Endothelial cell of umbilical vein (primary cell): ENCODE data around the gene ELK3. TPM values are rescaled to one million over a fixed set of nuclear protein-coding genes. Genes with fewer than 3 reads are reported as not detected.
A peak's percentile ranks its signal among the peaks of the same experiment; 100 is the strongest.

Experiments
- BruUV-seq: library from RNA; stranded (reverse); fragments of 400-500 nt; replicated peaks from 2 replicates; lab custom pipeline; 2021; lab: Mats Ljungman, UMichigan
- CTCF ChIA-PET: fragments of 300-600, 350-600 bp; sonication (Branson Sonifier 250); formaldehyde crosslinking; loops from one replicate; lab custom pipeline; 2021; ENCODE audit warnings: antibody characterized with exemption, inconsistent platforms; lab: Charles Lee
- POLR2A ChIA-PET: fragments of 300-600, 350-600 bp; sonication (Branson Sonifier 250); formaldehyde crosslinking; loops from one replicate; lab custom pipeline; 2021; ENCODE audit warnings: antibody characterized with exemption, inconsistent platforms; lab: Charles Lee
- DNase-seq: peaks from one replicate; pipeline ENCODE4 v3.0.0-alpha.2; 2011; ENCODE audit warnings: low read depth, low spot score
- FAIRE-seq: peaks from 2 replicates; lab custom pipeline; 2011; peaks lifted over from hg19 to GRCh38; lab: Jason Lieb, UNC
- H2AFZ ChIP-seq: 2 replicates; pipeline ENCODE4 v1.6.0; 2012; ENCODE audit warnings: low read depth, low read length, control low read depth, inconsistent platforms
- H3K27ac ChIP-seq: 2 replicates; pipeline ENCODE4 v1.5.1; 2011; ENCODE audit warnings: low read depth, mild to moderate bottlenecking, control low read depth, low read length, moderate library complexity; ENCODE audit not compliant: insufficient read depth
- H3K27me3 ChIP-seq, 2 experiments: 2 replicates each; pipeline versions ENCODE4 v1.6.0 to v1.6.1; 2011; ENCODE audit warnings: low read length in 2 of 2, mixed read lengths in 1 of 2; ENCODE audit not compliant: control insufficient read depth in 2 of 2, insufficient read depth in 2 of 2
- H3K36me3 ChIP-seq, 2 experiments: 2 replicates in 1 of 2; 3 replicates in 1 of 2; pipeline ENCODE4 v1.5.1; 2011; ENCODE audit warnings: low read length in 2 of 2, mild to moderate bottlenecking in 1 of 2, moderate library complexity in 1 of 2; ENCODE audit not compliant: control insufficient read depth in 2 of 2, insufficient read depth in 2 of 2; ENCODE audit errors: extremely low read depth in 1 of 2
- H3K4me1 ChIP-seq: 3 replicates; pipeline ENCODE4 v1.5.1; 2011; ENCODE audit warnings: mild to moderate bottlenecking, low read length; ENCODE audit not compliant: control insufficient read depth, insufficient read depth; ENCODE audit errors: extremely low read depth
- H3K4me2 ChIP-seq: 2 replicates; pipeline ENCODE4 v1.6.1; 2011; ENCODE audit warnings: low read length, control low read depth, mixed read lengths; ENCODE audit not compliant: insufficient read depth
- H3K4me3 ChIP-seq, 3 experiments: fragments of 200-600 bp in 1 of 3; sonication (generic), shearing (Covaris generic) in 1 of 3; replicated peaks in 1 of 3; 2 replicates each; pipeline ENCODE4 v1.5.1; 2011 to 2016; ENCODE audit warnings: control low read depth in 3 of 3, low read length in 3 of 3, mild to moderate bottlenecking in 2 of 3, inconsistent platforms in 1 of 3, low read depth in 1 of 3, moderate library complexity in 1 of 3; ENCODE audit not compliant: insufficient read depth in 1 of 3
- H3K79me2 ChIP-seq: 2 replicates; pipeline ENCODE4 v1.6.0; 2012; ENCODE audit warnings: low read length, inconsistent platforms; ENCODE audit not compliant: control insufficient read depth, insufficient read depth
- H3K9ac ChIP-seq: replicated peaks from 2 replicates; pipeline ENCODE3; 2011; ENCODE audit warnings: low read length, control low read depth; ENCODE audit not compliant: insufficient read depth; ENCODE audit errors: extremely low read depth
- H3K9me1 ChIP-seq: replicated peaks from 3 replicates; pipeline ENCODE4 v1.6.0; 2011; ENCODE audit warnings: mild to moderate bottlenecking, low read length; ENCODE audit not compliant: control insufficient read depth, insufficient read depth; ENCODE audit errors: extremely low read depth
- H3K9me3 ChIP-seq: replicated peaks from 2 replicates; pipeline ENCODE4 v1.5.1; 2012; ENCODE audit warnings: low read length, inconsistent platforms; ENCODE audit not compliant: control insufficient read depth, insufficient read depth
- H4K20me1 ChIP-seq: replicated peaks from 2 replicates; pipeline ENCODE3; 2011; ENCODE audit warnings: mild to moderate bottlenecking, low read length; ENCODE audit not compliant: control insufficient read depth, insufficient read depth; ENCODE audit errors: extremely low read depth
- EZH2 ChIP-seq: IDR thresholded peaks from 2 replicates; pipeline ENCODE4 v1.6.1; 2012; ENCODE audit warnings: borderline replicate concordance, low read depth, mild to moderate bottlenecking, moderate library complexity, low read length, inconsistent platforms; ENCODE audit not compliant: severe bottlenecking
- FOS ChIP-seq: IDR thresholded peaks from 2 replicates; pipeline ENCODE4 v1.6.1; 2011; ENCODE audit warnings: mild to moderate bottlenecking, low read length, moderate library complexity, borderline replicate concordance; ENCODE audit not compliant: insufficient read depth
- GATA2 ChIP-seq: IDR thresholded peaks from 2 replicates; pipeline ENCODE4 v1.7.0; 2011; ENCODE audit warnings: low read depth, mild to moderate bottlenecking, moderate library complexity, mixed read lengths, low read length; ENCODE audit not compliant: insufficient read length, insufficient read depth
- JUN ChIP-seq: IDR thresholded peaks from 2 replicates; pipeline ENCODE4 v1.6.1; 2011; ENCODE audit warnings: borderline replicate concordance, low read depth; ENCODE audit not compliant: insufficient read length, insufficient read depth
- MYC ChIP-seq: IDR thresholded peaks from one replicate; pipeline ENCODE4 v1.6.1; 2011; ENCODE audit warnings: mild to moderate bottlenecking, low read depth, low read length
- POLR2A ChIP-seq: IDR thresholded peaks from 2 replicates; pipeline ENCODE4 v1.6.1; 2012; ENCODE audit warnings: low read depth, mild to moderate bottlenecking, control low read depth, low read length
- POLR2AphosphoS5 ChIP-seq: IDR thresholded peaks from 2 replicates; pipeline ENCODE4 v1.6.1; 2012; ENCODE audit warnings: low read depth, mild to moderate bottlenecking, control low read depth, low read length, moderate library complexity; ENCODE audit not compliant: insufficient read depth
- dilution Hi-C: fragments of 300-500 bp; cut with MboI; formaldehyde crosslinking; loops from one replicate; pipeline ENCODE4 v1.15.0; 2019; ENCODE audit warnings: low sequenced_read_pairs; ENCODE audit not compliant: extremely low pct_ligation_motif_present
- intact Hi-C: fragments of 100-400 bp; cut with micrococcal nuclease; formaldehyde crosslinking; loops from one replicate; pipeline ENCODE4 v1.10.0; 2022
- polyA plus RNA-seq, 4 experiments: library from polyadenylated mRNA; depleted of rRNA in 3 of 4; stranded (reverse) in 3 of 4; unstranded in 1 of 4; fragments of >200 nt; gene quantifications; 2 replicates each; pipeline versions ENCODE4 v1.2.1 to v1.2.3, GENCODE V29; 2011 to 2012; ENCODE audit warnings: missing spikeins in 1 of 4
- total RNA-seq: library from RNA; stranded (reverse); gene quantifications from 2 replicates; pipeline ENCODE4 v1.2.3, GENCODE V29; 2021
- TF ChIP-seq, protein P1 (sequence below): IDR thresholded peaks from 2 replicates; pipeline ENCODE4 v1.6.1; 2011; ENCODE audit not compliant: insufficient read depth, insufficient read length
- TF ChIP-seq, protein P2 (sequence below), 2 donors: IDR thresholded peaks; 1 replicate in 1 of 2; 2 replicates in 1 of 2; pipeline ENCODE4 v1.5.1; 2011; ENCODE audit warnings: low read length in 2 of 2, mild to moderate bottlenecking in 2 of 2, moderate library complexity in 2 of 2, control low read depth in 1 of 2, inconsistent platforms in 1 of 2, low read depth in 1 of 2; ENCODE audit not compliant: insufficient read depth in 1 of 2; ENCODE audit errors: extremely low read depth in 1 of 2

The ELK3 gene
- total and polyA plus RNA-seq, 2 donors (not counting 3 experiments of a cell fraction or from before 2014, with no cell fraction given): 64.8 to 132 TPM

DNA sequence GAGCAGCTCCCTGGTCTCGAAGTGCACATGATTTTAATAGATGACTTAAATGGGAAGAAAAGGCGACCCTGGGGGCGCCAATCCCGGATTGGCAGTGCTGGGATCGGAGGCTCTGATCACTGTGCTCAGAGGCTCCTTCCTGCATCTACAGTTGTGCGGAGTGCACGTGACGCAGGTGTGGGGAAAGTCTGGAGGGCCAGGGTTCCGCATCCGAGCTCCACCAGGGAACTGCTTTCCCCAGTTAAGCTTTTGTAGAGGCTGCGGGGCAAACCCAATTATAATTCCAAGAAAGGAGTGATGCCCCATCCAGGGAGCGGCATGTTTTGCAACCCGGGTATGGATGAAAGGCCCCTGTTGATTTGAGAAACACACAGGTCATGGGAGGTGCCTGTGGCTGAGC is 36.5 kb downstream of the ELK3 start:
- POLR2A ChIA-PET: no interaction called here
- no peak overlapping the region for H3K4me2 ChIP-seq
- no TSS peak for BruUV-seq
- no peak for DNase-seq
- peaks cover 27 to 60% of the 10 kb centered on the region in 2 experiments for H3K36me3 ChIP-seq
- no peaks in the 10 kb centered on the region for H3K9me1 ChIP-seq
- H2AFZ ChIP-seq: no peak overlapping the region
- no peaks in the 10 kb centered on the region for H3K27me3 ChIP-seq
- no peak for TF ChIP-seq JUN
- no peak for TF ChIP-seq GATA2
- TF ChIP-seq POLR2AphosphoS5: peak; percentile 13
- TF ChIP-seq, protein P1, sequence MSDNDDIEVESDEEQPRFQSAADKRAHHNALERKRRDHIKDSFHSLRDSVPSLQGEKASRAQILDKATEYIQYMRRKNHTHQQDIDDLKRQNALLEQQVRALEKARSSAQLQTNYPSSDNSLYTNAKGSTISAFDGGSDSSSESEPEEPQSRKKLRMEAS: no peak
- H3K4me3 ChIP-seq: no peak overlapping the region
- peaks cover 98% of the 10 kb centered on the region for H3K79me2 ChIP-seq
- H3K27ac ChIP-seq: no peak overlapping the region
- H3K4me1 ChIP-seq: peaks cover 27% of the 10 kb centered on the region
- FAIRE-seq: no peak
- dilution Hi-C loops: no loop called here
- CTCF ChIA-PET: no interaction called here
- no peaks in the 10 kb centered on the region for H3K9me3 ChIP-seq
- intact Hi-C loops: no loop called here
- peaks cover 16% of the 10 kb centered on the region for H4K20me1 ChIP-seq
- H3K9ac ChIP-seq: no peak overlapping the region

- no peak overlapping the region for H3K9ac ChIP-seq
- intact Hi-C loops (no loop called here), dilution Hi-C loops (no loop called here)
- peaks cover 25 to 57% of the 10 kb centered on the region in 2 experiments for H3K36me3 ChIP-seq
- H3K79me2 ChIP-seq: peaks cover 97% of the 10 kb centered on the region
- CTCF ChIA-PET: interaction anchor here (1.3 to 1.6 kb wide), 2 partner anchors 18 to 283 kb away, joined by 3 to 5 read pairs; no protein-coding TSS in a partner anchor
- no peaks in the 10 kb centered on the region for H3K27me3 ChIP-seq
- no peak for DNase-seq
- no peaks in the 10 kb centered on the region for H3K9me1 ChIP-seq
- no peak overlapping the region for H3K27ac ChIP-seq
- BruUV-seq: no TSS peak
- no peak overlapping the region for H2AFZ ChIP-seq
- peaks cover 51% of the 10 kb centered on the region for H3K4me1 ChIP-seq
- H3K9me3 ChIP-seq: no peaks in the 10 kb centered on the region
- FAIRE-seq: no peak
- POLR2A ChIA-PET: no interaction called here
- H3K4me2 ChIP-seq: no peak overlapping the region
- TF ChIP-seq POLR2A: no peak
- no peak for TF ChIP-seq MYC
- no peak for TF ChIP-seq JUN
- TF ChIP-seq, protein P1: no peak
- TF ChIP-seq EZH2: no peak
- TF ChIP-seq FOS: no peak
- no peak for TF ChIP-seq POLR2AphosphoS5
- no peak for TF ChIP-seq GATA2
- TF ChIP-seq, protein P2, sequence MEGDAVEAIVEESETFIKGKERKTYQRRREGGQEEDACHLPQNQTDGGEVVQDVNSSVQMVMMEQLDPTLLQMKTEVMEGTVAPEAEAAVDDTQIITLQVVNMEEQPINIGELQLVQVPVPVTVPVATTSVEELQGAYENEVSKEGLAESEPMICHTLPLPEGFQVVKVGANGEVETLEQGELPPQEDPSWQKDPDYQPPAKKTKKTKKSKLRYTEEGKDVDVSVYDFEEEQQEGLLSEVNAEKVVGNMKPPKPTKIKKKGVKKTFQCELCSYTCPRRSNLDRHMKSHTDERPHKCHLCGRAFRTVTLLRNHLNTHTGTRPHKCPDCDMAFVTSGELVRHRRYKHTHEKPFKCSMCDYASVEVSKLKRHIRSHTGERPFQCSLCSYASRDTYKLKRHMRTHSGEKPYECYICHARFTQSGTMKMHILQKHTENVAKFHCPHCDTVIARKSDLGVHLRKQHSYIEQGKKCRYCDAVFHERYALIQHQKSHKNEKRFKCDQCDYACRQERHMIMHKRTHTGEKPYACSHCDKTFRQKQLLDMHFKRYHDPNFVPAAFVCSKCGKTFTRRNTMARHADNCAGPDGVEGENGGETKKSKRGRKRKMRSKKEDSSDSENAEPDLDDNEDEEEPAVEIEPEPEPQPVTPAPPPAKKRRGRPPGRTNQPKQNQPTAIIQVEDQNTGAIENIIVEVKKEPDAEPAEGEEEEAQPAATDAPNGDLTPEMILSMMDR (IDR thresholded peaks at IDR 0.05; ENCODE audit: extremely low read depth in 1 of 2, insufficient read depth in 1 of 2, low read depth in 1 of 2, low read length in 2 of 2): no peak
- H4K20me1 ChIP-seq: peaks cover 16% of the 10 kb centered on the region
- H3K4me3 ChIP-seq: no peak overlapping the region
These were observed 39.0 kb downstream of the ELK3 start for GRCh38 chr12:96233168-96233567.
